Tibial artery (tissue), 4 donors: ENCODE results near the gene MTMR3.
"Not testable (repeated sequence)": the region's sequence is repeated elsewhere in the genome, so short reads cannot be mapped to it uniquely, and the experiment has no call there.

ENCODE experiments used
- DNase-seq, 2 donors: peaks; one replicate each; pipeline ENCODE4 v3.0.0-alpha.2; 2019
- H3K27ac ChIP-seq, 2 donors: fragments of 200-600 bp; sonication (generic) in 1 of 2; 1 replicate in 1 of 2; 2 replicates in 1 of 2; pipeline ENCODE4 v1.5.1; 2018 to 2019; ENCODE audit warnings: mild to moderate bottlenecking in 1 of 2
- H3K27me3 ChIP-seq, 2 donors: fragments of 200-600 bp; sonication (generic) in 1 of 2; one replicate each; pipeline versions ENCODE4 v1.5.1 to v1.6.0; 2016 to 2019
- H3K36me3 ChIP-seq, 3 donors: fragments of 200-600 bp; sonication (generic) in 2 of 3; one replicate each; pipeline ENCODE4 v1.5.1; 2016 to 2019; ENCODE audit warnings: mild to moderate bottlenecking in 2 of 3
- H3K4me1 ChIP-seq, 4 donors: fragments of 200-600 bp; sonication (generic) in 2 of 4; 1 replicate in 3 of 4; 2 replicates in 1 of 4; pipeline ENCODE4 v1.5.1; 2016 to 2019
- H3K4me3 ChIP-seq, 2 donors: fragments of 200-600 bp; sonication (generic) in 1 of 2; 1 replicate in 1 of 2; 2 replicates in 1 of 2; pipeline ENCODE4 v1.5.1; 2018 to 2019; ENCODE audit warnings: mild to moderate bottlenecking in 2 of 2
- H3K9me3 ChIP-seq, 3 donors: fragments of 200-600 bp; sonication (generic) in 1 of 3; one replicate each; pipeline ENCODE4 v1.5.1; 2016 to 2019
- intact Hi-C: fragments of 100-400 bp; cut with DNase I; formaldehyde crosslinking; loops from one replicate; pipeline ENCODE4 v1.15.0; 2023; ENCODE audit warnings: low total_unique reads
- TF ChIP-seq, protein P1 (sequence below), 2 experiments: fragments of 200-600 bp in 1 of 2; fragments of 450-650 bp in 1 of 2; IDR thresholded peaks; one replicate each; pipeline ENCODE4 v1.5.1; 2017 to 2019; ENCODE audit warnings: antibody characterized with exemption in 2 of 2, mild to moderate bottlenecking in 1 of 2, moderate library complexity in 1 of 2

MTMR3 gene

DNA sequence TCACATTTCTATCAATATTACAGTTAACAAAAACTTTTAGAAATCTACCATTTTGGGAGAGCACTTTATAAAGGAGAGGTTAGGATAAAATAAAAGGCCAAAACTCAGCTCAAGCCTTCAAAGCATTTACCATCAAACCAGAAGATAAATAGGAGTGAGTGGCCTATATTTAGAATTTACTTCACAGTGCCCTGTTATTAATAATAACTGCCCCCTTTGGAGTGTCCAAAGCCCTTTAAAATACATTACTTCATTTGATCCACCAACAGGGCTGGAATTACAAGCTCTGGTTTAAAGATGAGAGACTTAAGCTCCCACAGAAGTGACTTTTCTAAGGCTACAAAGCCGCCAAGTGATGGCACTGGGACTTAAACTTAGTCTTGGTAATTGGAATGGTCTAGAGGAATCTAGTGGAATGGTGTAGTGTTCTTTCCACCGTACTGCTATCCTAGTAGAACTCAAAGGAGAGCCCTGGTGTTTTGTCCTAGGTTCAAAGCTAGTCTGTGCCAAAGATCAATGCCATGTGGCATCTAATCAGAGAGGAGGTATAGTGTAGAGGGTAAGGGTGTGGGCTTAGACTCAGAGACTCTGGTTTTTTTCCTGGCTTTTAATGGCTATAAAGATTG is 21.2 kb upstream of the MTMR3 start:
- Histone ChIP-seq H3K36me3 (no peaks in the 10 kb centered on the region), H3K9me3 (no peaks in the 10 kb centered on the region), H3K27ac (no peak overlapping the region), H3K27me3 (no peaks in the 10 kb centered on the region), H3K4me3 (no peak overlapping the region), H3K4me1 (no peaks in the 10 kb centered on the region)
- no peak for DNase-seq
- intact Hi-C loops, result no loop called here
- TF ChIP-seq, protein P1, sequence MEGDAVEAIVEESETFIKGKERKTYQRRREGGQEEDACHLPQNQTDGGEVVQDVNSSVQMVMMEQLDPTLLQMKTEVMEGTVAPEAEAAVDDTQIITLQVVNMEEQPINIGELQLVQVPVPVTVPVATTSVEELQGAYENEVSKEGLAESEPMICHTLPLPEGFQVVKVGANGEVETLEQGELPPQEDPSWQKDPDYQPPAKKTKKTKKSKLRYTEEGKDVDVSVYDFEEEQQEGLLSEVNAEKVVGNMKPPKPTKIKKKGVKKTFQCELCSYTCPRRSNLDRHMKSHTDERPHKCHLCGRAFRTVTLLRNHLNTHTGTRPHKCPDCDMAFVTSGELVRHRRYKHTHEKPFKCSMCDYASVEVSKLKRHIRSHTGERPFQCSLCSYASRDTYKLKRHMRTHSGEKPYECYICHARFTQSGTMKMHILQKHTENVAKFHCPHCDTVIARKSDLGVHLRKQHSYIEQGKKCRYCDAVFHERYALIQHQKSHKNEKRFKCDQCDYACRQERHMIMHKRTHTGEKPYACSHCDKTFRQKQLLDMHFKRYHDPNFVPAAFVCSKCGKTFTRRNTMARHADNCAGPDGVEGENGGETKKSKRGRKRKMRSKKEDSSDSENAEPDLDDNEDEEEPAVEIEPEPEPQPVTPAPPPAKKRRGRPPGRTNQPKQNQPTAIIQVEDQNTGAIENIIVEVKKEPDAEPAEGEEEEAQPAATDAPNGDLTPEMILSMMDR (IDR thresholded peaks at IDR 0.05), result no peak

DNA sequence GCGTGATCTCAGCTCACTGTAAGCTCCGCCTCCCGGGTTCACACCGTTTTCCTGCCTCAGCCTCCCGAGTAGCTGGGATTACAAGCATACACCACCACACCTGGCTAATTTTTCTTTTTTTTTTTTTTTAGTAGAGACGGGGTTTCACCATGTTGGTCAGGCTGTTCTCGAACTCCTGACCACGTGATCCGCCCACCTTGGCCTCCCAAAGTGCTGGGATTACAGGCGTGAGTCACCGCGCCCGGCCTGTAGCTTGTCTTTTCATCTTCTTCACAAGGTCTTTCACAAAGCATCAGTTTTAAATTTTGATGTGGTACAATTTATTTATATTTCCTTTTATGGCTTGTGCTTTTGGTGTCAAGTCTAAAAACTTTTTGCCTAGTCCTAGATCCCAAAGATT is 17.4 kb upstream of the MTMR3 start:
- H3K4me3 ChIP-seq, DNase-seq, intact Hi-C loops: not testable (repeated sequence)

DNA sequence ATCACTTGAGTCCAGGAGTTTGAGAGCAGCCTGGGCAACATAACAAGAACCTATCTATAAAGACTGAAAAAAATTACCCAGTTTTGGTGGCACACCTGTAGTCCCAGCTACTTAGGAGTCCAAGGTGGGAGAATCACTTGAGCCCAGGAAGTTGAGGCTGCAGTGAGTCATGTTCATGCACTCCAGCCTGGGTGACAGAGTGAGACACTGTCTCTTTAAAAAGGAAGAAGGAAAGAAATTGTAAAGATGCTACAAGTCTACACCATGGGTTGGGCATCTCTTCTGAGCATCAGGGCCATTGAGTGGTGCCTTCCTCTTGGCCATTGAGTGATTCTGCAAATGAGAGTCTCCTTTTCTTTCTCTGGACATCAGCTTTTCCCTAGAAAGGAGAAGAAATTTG is 15.7 kb upstream of the MTMR3 start:
- Histone ChIP-seq H3K27me3 (peaks cover 0 to 2% of the 10 kb centered on the region in 2 donors), H3K4me1 (no peaks in the 10 kb centered on the region), H3K27ac (no peak overlapping the region), H3K4me3 (no peak overlapping the region), H3K9me3 (no peaks in the 10 kb centered on the region), H3K36me3 (no peaks in the 10 kb centered on the region)
- DNase-seq, result no peak
- TF ChIP-seq, protein P1 (IDR thresholded peaks at IDR 0.05), result no peak
- intact Hi-C loops, result no loop called here

More for the DNA sequence above, 17.4 kb upstream of the MTMR3 start:
- H3K27me3 ChIP-seq, H3K4me1 ChIP-seq, H3K36me3 ChIP-seq, H3K27ac ChIP-seq, H3K9me3 ChIP-seq: not testable (repeated sequence)

DNA sequence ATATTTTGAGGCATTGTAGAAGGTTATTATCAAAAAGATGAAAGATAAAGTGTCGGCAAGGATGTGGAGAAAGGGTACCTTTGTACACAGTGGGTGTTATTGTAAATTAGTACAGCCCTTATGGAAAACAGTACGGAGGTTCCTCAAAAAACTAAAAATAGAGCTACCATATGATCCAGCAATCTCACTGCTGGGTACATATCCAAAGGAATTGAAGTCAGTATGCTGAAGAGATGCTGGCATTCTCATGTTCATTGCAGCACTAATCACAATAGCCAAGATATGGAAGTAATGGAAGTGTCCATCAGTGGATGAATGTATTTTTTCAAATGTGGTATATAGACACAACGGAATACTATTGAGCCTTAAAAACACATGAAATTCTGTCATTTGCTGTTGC is 15.1 kb upstream of the MTMR3 start:
- H3K27ac ChIP-seq, result no peak overlapping the region
- H3K9me3 ChIP-seq, result no peaks in the 10 kb centered on the region
- H3K4me3 ChIP-seq, result no peak overlapping the region
- intact Hi-C loops, result no loop called here
- TF ChIP-seq, protein P1 (IDR thresholded peaks at IDR 0.05), result no peak
- peaks cover 0 to 2% of the 10 kb centered on the region in 2 donors for H3K27me3 ChIP-seq
- no peaks in the 10 kb centered on the region for H3K36me3 ChIP-seq
- DNase-seq, result no peak
- H3K4me1 ChIP-seq, result no peaks in the 10 kb centered on the region

DNA sequence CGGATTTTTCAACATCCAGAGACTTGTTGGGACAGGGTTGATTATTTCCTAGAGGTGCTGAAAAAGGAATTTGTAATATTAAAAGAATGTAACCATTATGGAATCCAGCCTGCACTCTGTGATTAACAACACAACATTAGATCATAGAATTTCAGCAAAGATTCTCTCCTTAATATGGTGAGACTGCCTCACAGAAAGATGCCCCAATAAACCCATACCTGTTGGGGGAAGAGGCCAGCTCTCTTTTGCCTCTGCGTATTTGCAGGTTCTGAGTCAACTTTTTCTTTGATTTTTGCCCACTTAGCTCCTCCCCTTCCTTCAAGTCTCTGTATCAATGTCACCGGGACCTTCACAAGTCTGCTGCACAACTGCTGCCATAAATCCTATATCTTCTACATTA is 12.4 kb upstream of the MTMR3 start:
- no peak for DNase-seq
- intact Hi-C loops, result no loop called here

DNA sequence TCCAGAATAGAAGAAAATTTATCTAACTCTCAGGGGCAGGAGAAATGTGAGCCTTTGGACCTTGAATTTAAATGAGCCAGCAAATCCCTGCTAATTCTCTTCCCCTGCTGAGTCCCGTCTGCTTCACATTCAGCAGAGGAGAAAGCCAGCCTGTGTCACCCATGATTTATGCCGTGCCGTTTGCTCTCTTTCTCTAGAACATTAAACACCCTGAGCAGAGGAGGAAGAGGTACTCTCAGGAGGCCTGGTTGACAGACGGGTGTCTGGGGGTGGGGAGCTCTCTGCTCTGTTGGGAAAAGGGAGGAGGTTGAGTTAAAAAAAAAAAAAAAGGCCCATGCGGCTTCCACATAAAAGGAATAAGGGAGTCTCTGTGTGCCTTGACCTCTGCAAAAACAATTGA is 11.3 kb upstream of the MTMR3 start:
- Histone ChIP-seq H3K27ac (no peak overlapping the region), H3K27me3 (peaks cover 0 to 2% of the 10 kb centered on the region in 2 donors), H3K4me1 (no peaks in the 10 kb centered on the region), H3K4me3 (no peak overlapping the region), H3K9me3 (no peaks in the 10 kb centered on the region), H3K36me3 (no peaks in the 10 kb centered on the region)
- intact Hi-C loops, result no loop called here
- TF ChIP-seq, protein P1 (IDR thresholded peaks at IDR 0.05), result no peak
- DNase-seq, result no peak

More for the DNA sequence above, 12.4 kb upstream of the MTMR3 start:
- TF ChIP-seq, protein P1 (IDR thresholded peaks at IDR 0.05), result no peak
- H3K4me1 ChIP-seq, result no peaks in the 10 kb centered on the region
- H3K4me3 ChIP-seq, result no peak overlapping the region
- H3K27me3 ChIP-seq, result peaks cover 0 to 2% of the 10 kb centered on the region in 2 donors
- no peak overlapping the region for H3K27ac ChIP-seq
- no peaks in the 10 kb centered on the region for H3K36me3 ChIP-seq
- H3K9me3 ChIP-seq, result no peaks in the 10 kb centered on the region
